H9 (cell line): ENCODE measurements around the gene CEBPG. TPM values are rescaled to one million over a fixed set of nuclear protein-coding genes. Genes with fewer than 3 reads are reported as not detected.

ENCODE experiments used
- DNase-seq: peaks from one replicate; pipeline ENCODE4 v3.0.0-alpha.2; 2017
- H2AFZ ChIP-seq: one replicate; pipeline ENCODE4 v1.6.1; 2013; ENCODE audit warnings: mild to moderate bottlenecking, low read length, control low read depth, moderate library complexity
- H2AK5ac ChIP-seq: 2 replicates; pipeline ENCODE4 v1.6.1; 2013; ENCODE audit warnings: low read length, control low read depth, mixed read lengths; ENCODE audit not compliant: insufficient read length
- H2BK120ac ChIP-seq: one replicate; pipeline ENCODE4 v1.6.1; 2013; ENCODE audit warnings: low read depth, mild to moderate bottlenecking, low read length, control low read depth, inconsistent platforms; ENCODE audit not compliant: poor library complexity, severe bottlenecking
- H2BK12ac ChIP-seq: 2 replicates; pipeline ENCODE4 v1.6.1; 2013; ENCODE audit warnings: low read length, control low read depth, mixed read lengths, low read depth; ENCODE audit not compliant: insufficient read length
- H2BK15ac ChIP-seq: 2 replicates; pipeline ENCODE4 v1.6.1; 2013; ENCODE audit warnings: low read depth, low read length, control low read depth
- H2BK20ac ChIP-seq: one replicate; pipeline ENCODE4 v1.6.1; 2013; ENCODE audit warnings: low read depth, mild to moderate bottlenecking, low read length, control low read depth, inconsistent platforms; ENCODE audit not compliant: poor library complexity, severe bottlenecking
- H2BK5ac ChIP-seq: 2 replicates; pipeline ENCODE4 v1.6.1; 2013; ENCODE audit warnings: low read length, control low read depth, mixed read lengths; ENCODE audit not compliant: insufficient read length
- H3K14ac ChIP-seq: 2 replicates; pipeline ENCODE4 v1.6.1; 2013; ENCODE audit warnings: low read length, control low read depth; ENCODE audit not compliant: insufficient read depth
- H3K18ac ChIP-seq: 2 replicates; pipeline ENCODE4 v1.6.1; 2013; ENCODE audit warnings: low read depth, mild to moderate bottlenecking, mixed read lengths, low read length, control low read depth; ENCODE audit not compliant: insufficient read length
- H3K23ac ChIP-seq: 2 replicates; pipeline ENCODE4 v1.6.1; 2013; ENCODE audit warnings: low read length, control low read depth, mixed read lengths, low read depth; ENCODE audit not compliant: insufficient read length
- H3K23me2 ChIP-seq: 2 replicates; pipeline ENCODE4 v1.6.1; 2013; ENCODE audit warnings: low read depth, mild to moderate bottlenecking, mixed read lengths, low read length, control low read depth; ENCODE audit not compliant: insufficient read length, poor library complexity, severe bottlenecking
- H3K27ac ChIP-seq: 2 replicates; pipeline ENCODE4 v1.5.1; 2013; ENCODE audit warnings: low read length, control low read depth, mixed read lengths, low read depth; ENCODE audit not compliant: insufficient read length
- H3K27me3 ChIP-seq: 2 replicates; pipeline ENCODE4 v1.6.1; 2013; ENCODE audit warnings: low read length, control low read depth, inconsistent platforms; ENCODE audit not compliant: insufficient read depth
- H3K4ac ChIP-seq: 2 replicates; pipeline ENCODE4 v1.6.1; 2013; ENCODE audit warnings: low read depth, mild to moderate bottlenecking, control low read depth, inconsistent platforms, low read length, moderate library complexity
- H3K4me1 ChIP-seq: 2 replicates; pipeline ENCODE4 v1.6.1; 2013; ENCODE audit warnings: low read length, control low read depth, inconsistent platforms; ENCODE audit not compliant: insufficient read depth
- H3K4me2 ChIP-seq: 2 replicates; pipeline ENCODE4 v1.6.1; 2013; ENCODE audit warnings: low read length, control low read depth, mixed read lengths; ENCODE audit not compliant: insufficient read length, insufficient read depth
- H3K56ac ChIP-seq: 2 replicates; pipeline ENCODE4 v1.6.1; 2013; ENCODE audit warnings: low read depth, mild to moderate bottlenecking, mixed read lengths, low read length, control low read depth; ENCODE audit not compliant: insufficient read length
- H3K79me1 ChIP-seq: 2 replicates; pipeline ENCODE4 v1.6.1; 2013; ENCODE audit warnings: low read depth, mild to moderate bottlenecking, moderate library complexity, low read length, control low read depth, inconsistent platforms; ENCODE audit not compliant: insufficient read depth, poor library complexity, severe bottlenecking
- H3K79me2 ChIP-seq: 2 replicates; pipeline ENCODE4 v1.6.1; 2013; ENCODE audit warnings: low read length, control low read depth, inconsistent platforms; ENCODE audit not compliant: insufficient read depth
- H3K9ac ChIP-seq: 2 replicates; pipeline ENCODE4 v1.6.1; 2013; ENCODE audit warnings: low read length, control low read depth, mixed read lengths; ENCODE audit not compliant: insufficient read length; ENCODE audit errors: extremely low read depth
- H3K9me3 ChIP-seq: one replicate; pipeline ENCODE4 v1.6.1; 2013; ENCODE audit warnings: low read depth, low read length, inconsistent platforms; ENCODE audit not compliant: control insufficient read depth
- H3T11ph ChIP-seq: one replicate; pipeline ENCODE4 v1.6.1; 2013; ENCODE audit warnings: mild to moderate bottlenecking, low read length, control low read depth, inconsistent platforms
- H4K20me1 ChIP-seq: one replicate; pipeline ENCODE4 v1.6.1; 2013; ENCODE audit not compliant: control insufficient read depth, insufficient read length, insufficient read depth
- H4K5ac ChIP-seq: 2 replicates; pipeline ENCODE4 v1.6.1; 2013; ENCODE audit warnings: low read depth, mild to moderate bottlenecking, mixed read lengths, low read length, control low read depth; ENCODE audit not compliant: insufficient read length
- H4K8ac ChIP-seq: replicated peaks from 2 replicates; pipeline ENCODE4 v1.6.1; 2013; ENCODE audit warnings: low read length, control low read depth, mixed read lengths, low read depth; ENCODE audit not compliant: insufficient read length
- H4K91ac ChIP-seq: 2 replicates; pipeline ENCODE4 v1.6.1; 2013; ENCODE audit warnings: low read depth, mild to moderate bottlenecking, moderate library complexity, mixed read lengths, low read length, control low read depth; ENCODE audit not compliant: insufficient read length
- H3K27ac Mint-ChIP-seq, 3 experiments: 2 replicates in 2 of 3; 3 replicates in 1 of 3; pipeline ENCODE4 v1.8.0; 2020 to 2021; ENCODE audit warnings: mixed read lengths in 3 of 3, mild to moderate bottlenecking in 1 of 3, moderate library complexity in 1 of 3
- H3K27me3 Mint-ChIP-seq: 2 replicates; pipeline ENCODE4 v1.8.0; 2021; ENCODE audit warnings: low read depth, mild to moderate bottlenecking, moderate library complexity, mixed read lengths
- H3K36me3 Mint-ChIP-seq, 3 experiments: 2 replicates in 2 of 3; 3 replicates in 1 of 3; pipeline ENCODE4 v1.8.0; 2020 to 2021; ENCODE audit warnings: low read depth in 3 of 3, mixed read lengths in 3 of 3; ENCODE audit not compliant: insufficient read depth in 1 of 3
- H3K4me1 Mint-ChIP-seq, 2 experiments: 2 replicates each; pipeline ENCODE4 v1.8.0; 2020; ENCODE audit warnings: mixed read lengths in 2 of 2
- H3K4me3 Mint-ChIP-seq, 2 experiments: 2 replicates in 1 of 2; 3 replicates in 1 of 2; pipeline ENCODE4 v1.8.0; 2020 to 2021; ENCODE audit warnings: mild to moderate bottlenecking in 2 of 2, mixed read lengths in 2 of 2, moderate library complexity in 1 of 2
- H3K9me3 Mint-ChIP-seq, 2 experiments: 2 replicates in 1 of 2; 3 replicates in 1 of 2; pipeline ENCODE4 v1.8.0; 2020; ENCODE audit warnings: mild to moderate bottlenecking in 2 of 2, mixed read lengths in 2 of 2, moderate library complexity in 1 of 2
- WGBS: extraction: QIAGEN DNeasy Blood & Tissue Kit; methylation state at CpG from one replicate; pipeline ENCODE4 v1.1.7; 2013; ENCODE audit warnings: missing lambda C conversion rate, low lambda C conversion rate, mixed read lengths; ENCODE audit not compliant: insufficient read length; ENCODE audit errors: extremely low coverage; 5-methylcytosine and 5-hydroxymethylcytosine counted together
- total RNA-seq: library from RNA; stranded (reverse); gene quantifications from 2 replicates; pipeline ENCODE4 v1.2.1, GENCODE V29; 2021
- TF ChIP-seq, protein P1 (sequence below): fragments of 200-600 bp; sonication (generic); conservative IDR thresholded peaks from 3 replicates; pipeline ENCODE4 v1.8.0; 2021; ENCODE audit warnings: antibody characterized with exemption, mild to moderate bottlenecking

The CEBPG gene
- total RNA-seq, 1 experiment from 2014 or later = 33.7 TPM

DNA sequence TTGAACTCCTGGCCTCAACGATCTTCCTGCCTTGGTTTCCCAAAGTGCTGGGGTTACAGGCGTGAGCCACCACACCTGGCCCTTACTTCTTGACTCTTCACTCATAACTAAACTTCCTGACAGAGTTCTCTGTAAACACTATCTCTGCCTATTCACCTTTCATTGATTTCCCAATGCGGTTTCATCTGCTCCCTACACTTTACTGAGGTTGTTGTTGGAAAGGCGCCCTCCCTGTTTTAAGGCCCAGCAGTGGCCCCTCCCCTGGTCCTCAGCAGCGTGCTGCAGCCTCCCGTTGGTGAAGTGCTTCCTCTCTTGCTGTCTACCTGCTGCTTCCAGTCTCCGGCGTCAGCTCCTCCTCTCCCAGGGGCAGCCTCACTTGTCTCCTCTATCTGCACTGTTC lies 44.4 kb upstream of the CEBPG start:
- Histone ChIP-seq H3K4ac (no peak overlapping the region), H3K18ac (no peak overlapping the region), H2BK15ac (no peak overlapping the region), H2AFZ (no peak overlapping the region), H4K91ac (no peak overlapping the region), H3K14ac (no peak overlapping the region), H4K20me1 (no peaks in the 10 kb centered on the region), H2AK5ac (no peak overlapping the region), H4K5ac (no peak overlapping the region), H2BK12ac (no peak overlapping the region), H3K27me3 (no peaks in the 10 kb centered on the region), H3K9me3 (no peaks in the 10 kb centered on the region), H3K79me1 (no peaks in the 10 kb centered on the region), H3T11ph (no peak overlapping the region), H3K23ac (no peak overlapping the region), H3K79me2 (no peaks in the 10 kb centered on the region), H2BK120ac (no peak overlapping the region), H3K23me2 (no peaks in the 10 kb centered on the region), H3K27ac (no peak overlapping the region), H4K8ac (no peak overlapping the region), H3K9ac (no peak overlapping the region), H3K56ac (no peak overlapping the region), H3K4me2 (no peak overlapping the region), H2BK20ac (no peak overlapping the region), H2BK5ac (no peak overlapping the region), H3K4me1 (no peaks in the 10 kb centered on the region)
- Mint-ChIP-seq H3K4me1 (peaks cover 0 to 3% of the 10 kb centered on the region in 2 experiments; a peak in 2 of 4 replicates), H3K4me3 (no peak overlapping the region), H3K36me3 (no peaks in the 10 kb centered on the region; a peak in 1 of 7 replicates), H3K27me3 (no peaks in the 10 kb centered on the region), H3K27ac (no peak overlapping the region), H3K9me3 (peaks cover 0 to 3% of the 10 kb centered on the region in 2 experiments; a peak in 1 of 5 replicates)
- TF ChIP-seq, protein P1, sequence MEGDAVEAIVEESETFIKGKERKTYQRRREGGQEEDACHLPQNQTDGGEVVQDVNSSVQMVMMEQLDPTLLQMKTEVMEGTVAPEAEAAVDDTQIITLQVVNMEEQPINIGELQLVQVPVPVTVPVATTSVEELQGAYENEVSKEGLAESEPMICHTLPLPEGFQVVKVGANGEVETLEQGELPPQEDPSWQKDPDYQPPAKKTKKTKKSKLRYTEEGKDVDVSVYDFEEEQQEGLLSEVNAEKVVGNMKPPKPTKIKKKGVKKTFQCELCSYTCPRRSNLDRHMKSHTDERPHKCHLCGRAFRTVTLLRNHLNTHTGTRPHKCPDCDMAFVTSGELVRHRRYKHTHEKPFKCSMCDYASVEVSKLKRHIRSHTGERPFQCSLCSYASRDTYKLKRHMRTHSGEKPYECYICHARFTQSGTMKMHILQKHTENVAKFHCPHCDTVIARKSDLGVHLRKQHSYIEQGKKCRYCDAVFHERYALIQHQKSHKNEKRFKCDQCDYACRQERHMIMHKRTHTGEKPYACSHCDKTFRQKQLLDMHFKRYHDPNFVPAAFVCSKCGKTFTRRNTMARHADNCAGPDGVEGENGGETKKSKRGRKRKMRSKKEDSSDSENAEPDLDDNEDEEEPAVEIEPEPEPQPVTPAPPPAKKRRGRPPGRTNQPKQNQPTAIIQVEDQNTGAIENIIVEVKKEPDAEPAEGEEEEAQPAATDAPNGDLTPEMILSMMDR = no peak
- WGBS = no CpG with 5 or more reads among the region's 8 CpGs
- DNase-seq = no peak
